Activated CD4-positive, alpha-beta T cell treated with anti-CD3 and anti-CD28 coated beads, Interleukin-10, Interleukin-2, amounts not matched to agents 100 ng/mL and 50 ng/mL, durations not matched to agents 16 hours and 8 hours (primary cell): ENCODE data around the gene SLC4A8.
A peak's percentile ranks its signal among the peaks of the same experiment; 100 is the strongest.

Source experiments
- DNase-seq: peaks from one replicate; pipeline ENCODE4 v3.0.0-alpha.2; 2020

Gene SLC4A8

DNA sequence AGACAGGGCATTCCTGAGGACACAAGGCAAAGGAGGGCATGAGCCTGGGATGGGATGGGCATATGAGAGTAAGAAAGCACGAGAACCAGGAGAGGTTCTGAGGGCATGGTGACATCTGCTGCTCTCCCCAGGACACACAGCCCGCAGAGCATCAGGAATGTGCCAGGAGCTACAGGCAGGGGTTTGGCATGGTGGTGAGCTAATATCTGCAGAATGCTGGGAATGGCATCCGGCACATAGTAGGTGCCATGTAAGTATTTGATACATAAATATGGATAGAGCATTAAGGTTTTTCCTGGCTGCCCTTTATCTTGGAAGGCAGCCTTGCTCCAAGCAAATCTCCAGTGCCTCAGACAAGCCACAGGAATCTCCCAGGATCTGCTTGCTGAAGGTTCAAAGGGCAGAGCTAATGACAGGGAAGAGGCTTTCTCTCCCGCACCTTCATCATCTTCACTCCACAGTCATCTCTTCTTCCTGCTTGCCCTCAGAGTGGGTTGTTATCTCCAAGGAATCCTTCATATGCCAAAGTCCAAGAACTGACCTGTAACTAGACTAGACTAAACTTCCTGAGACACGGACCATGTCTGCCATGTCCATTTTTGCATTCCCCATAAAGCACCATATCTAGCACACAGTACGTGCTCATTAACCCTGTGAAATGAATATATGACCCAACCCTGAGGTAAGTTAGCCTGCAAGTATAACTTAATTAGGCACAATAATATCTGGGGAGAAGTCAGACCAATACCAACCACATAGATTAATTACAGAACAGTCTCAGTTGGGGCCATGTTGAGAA is 104.4 kb downstream of the SLC4A8 start:
- no peak for DNase-seq

DNA sequence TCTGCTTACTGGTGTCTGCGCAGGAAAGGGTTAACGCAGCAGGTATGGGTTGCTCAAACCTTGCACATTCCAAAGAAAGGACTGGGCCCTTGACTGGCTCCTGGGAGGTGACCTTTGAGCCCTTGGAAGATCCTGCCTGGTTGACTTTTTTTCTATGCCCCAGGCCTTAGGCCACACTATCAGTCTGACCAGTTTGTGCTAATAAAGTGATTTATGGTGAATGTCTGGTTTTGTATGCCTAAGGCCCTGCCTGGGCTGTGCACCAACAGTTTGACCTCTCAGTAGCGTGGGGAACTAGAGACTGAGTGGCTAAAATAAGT is 105.0 kb downstream of the SLC4A8 start:
- DNase-seq = no peak

- DNase-seq = no peak
Observed at GRCh38 chr12:51530208-51530607, 105.6 kb downstream of the SLC4A8 start.

GRCh38 chr12:51531284-51531977 is 106.8 kb downstream of the SLC4A8 start:
- DNase-seq = no peak

- peak; percentile 81 for DNase-seq
Observed at GRCh38 chr12:51531978-51532497, 107.4 kb downstream of the SLC4A8 start.

GRCh38 chr12:51533799-51534198 is 109.2 kb downstream of the SLC4A8 start:
- DNase-seq = no peak

GRCh38 chr12:51534216-51535074 is 109.8 kb downstream of the SLC4A8 start:
- DNase-seq = no peak

GRCh38 chr12:51536159-51536558 is 111.5 kb downstream of the SLC4A8 start:
- DNase-seq = no peak

DNA sequence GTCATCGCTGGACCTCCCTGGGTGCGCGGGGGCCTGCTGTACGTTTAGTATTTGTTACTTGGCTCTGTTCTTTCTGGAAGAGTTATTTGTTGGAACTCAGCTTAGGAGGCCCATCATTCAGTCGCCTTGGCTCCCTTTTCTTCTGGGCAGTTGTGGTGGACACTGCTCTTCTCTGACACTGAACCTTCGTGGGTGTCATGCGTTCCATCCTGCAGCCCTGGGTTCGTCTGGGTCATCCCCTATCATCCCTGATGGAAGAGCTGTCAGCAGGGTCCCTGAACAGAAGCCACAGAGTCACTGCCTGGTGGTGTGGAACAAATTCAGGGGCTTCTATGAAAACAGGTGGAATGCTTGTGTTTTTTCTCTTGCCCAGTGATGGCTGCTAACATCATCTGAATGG is 113.5 kb downstream of the SLC4A8 start:
- DNase-seq = no peak

DNA sequence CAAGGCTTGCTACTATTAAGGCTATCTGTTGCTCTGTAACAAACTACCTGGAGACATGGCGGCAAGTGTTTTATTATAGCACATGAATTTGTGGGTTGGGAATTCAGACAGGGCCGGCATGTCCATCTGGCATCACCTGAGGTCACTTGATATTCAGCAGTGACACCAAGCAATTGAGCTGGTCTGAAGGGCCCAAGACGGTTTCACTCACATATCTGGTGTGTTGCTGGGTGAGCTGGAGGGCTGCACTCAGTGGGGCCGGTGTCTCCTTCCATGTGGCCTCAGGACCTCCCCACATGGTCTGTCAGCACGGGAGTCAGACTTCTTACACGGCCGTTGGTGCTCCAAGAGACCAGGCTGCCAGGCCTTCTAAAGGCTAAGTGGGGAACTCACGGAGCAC is 114.0 kb downstream of the SLC4A8 start:
- no peak for DNase-seq

DNA sequence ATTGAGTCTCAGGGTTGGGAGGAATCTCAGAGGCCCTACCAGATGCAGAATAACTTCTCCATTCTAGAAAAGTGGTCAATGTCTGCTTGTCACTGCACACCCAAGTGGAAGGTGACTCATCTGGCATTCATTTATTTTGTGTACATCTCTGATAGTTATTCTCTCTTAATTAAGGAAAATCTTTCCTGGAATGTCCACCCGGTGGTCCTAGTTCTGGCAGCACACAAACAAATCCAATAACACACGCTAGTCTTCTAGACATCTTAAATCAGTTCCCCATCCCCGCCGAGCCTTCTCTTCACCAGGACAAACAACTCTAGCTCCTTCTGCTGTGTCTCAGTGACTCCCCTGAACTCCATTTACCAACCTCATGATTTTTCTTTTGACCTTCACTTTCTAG is 116.4 kb downstream of the SLC4A8 start:
- DNase-seq = no peak

DNA sequence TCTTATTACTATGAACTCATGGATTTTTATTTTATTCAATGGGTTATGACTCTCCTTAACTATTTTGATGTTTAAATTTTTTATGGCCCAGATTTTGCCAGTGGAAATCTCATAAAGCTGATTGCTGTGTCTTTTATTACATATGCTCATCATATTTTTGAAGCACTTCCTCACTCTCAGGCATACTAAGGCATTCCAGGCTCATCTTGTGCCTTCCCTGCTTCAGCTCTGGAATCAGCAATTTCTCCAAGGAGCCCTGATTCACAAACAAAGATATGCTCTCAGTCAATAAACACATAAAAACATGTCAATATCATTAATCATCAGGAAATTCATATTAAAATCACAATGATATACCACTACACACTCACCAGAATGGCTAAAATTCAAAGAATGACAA is 121.5 kb downstream of the SLC4A8 start:
- DNase-seq = no peak

DNA sequence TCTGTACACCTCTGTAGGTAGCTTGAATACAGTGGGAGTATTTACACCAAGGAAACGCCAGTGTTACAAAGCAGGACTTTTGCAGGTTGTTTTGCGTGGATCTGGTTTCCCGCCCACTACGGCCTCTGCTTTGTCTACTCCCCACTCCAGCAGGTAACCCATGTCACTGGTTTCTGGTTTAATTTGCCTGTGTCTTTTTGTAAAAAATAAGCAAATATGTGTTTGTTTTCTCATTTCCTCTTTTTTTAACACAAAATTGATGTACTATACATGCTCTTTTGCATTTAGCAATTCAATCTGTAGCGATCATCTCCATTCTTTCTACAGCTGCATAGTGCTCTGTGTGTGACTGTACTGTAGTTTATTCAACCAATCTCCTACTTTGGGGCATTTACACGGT is 123.0 kb downstream of the SLC4A8 start:
- DNase-seq = no peak

DNA sequence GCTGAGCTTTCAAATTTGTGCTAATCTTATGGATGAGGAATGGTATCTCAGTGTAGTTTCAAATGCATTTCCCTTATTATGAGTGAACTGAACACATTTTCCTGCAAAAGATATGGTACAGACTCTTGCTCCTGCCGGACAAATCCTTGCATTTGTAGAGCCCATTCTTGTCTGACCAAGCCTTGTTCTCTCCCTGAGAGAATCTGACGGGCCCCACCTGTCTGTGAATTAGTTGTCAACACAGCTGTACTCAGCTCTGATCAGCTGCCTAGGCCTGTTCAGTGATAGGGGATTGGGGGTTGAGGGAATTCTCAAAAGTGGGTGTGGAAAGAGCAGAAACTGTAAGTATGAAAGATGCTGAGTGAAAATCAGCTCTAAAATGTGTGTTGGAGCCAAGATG is 123.6 kb downstream of the SLC4A8 start:
- DNase-seq = no peak

- DNase-seq = no peak
Observed at GRCh38 chr12:51549637-51550036, 125.0 kb downstream of the SLC4A8 start.
